ENCODE data around the gene POLA2. TPM values are rescaled to one million over a fixed set of nuclear protein-coding genes. Genes with fewer than 3 reads are reported as not detected.

POLA2 gene
- total and polyA plus RNA-seq, 2 donors (not counting 3 experiments of a cell fraction or from before 2014, with no cell fraction given): 24.0 to 30.0 TPM

- Histone ChIP-seq H3K9me1 (replicated peaks; ENCODE audit: control insufficient read depth, extremely low read depth, insufficient read depth, low read length) (no peaks in the 10 kb centered on the region), H3K9me3 (replicated peaks; ENCODE audit: control insufficient read depth, insufficient read depth, low read length) (no peaks in the 10 kb centered on the region), H4K20me1 (replicated peaks; ENCODE audit: control insufficient read depth, extremely low read depth, insufficient read depth, low read length) (no peaks in the 10 kb centered on the region), H3K79me2 (ENCODE audit: control insufficient read depth, insufficient read depth, low read length) (no peaks in the 10 kb centered on the region), H3K27me3 (ENCODE audit: control insufficient read depth in 2 of 2, insufficient read depth in 2 of 2, low read length in 2 of 2) (no peaks in the 10 kb centered on the region), H3K27ac (ENCODE audit: insufficient read depth, low read depth, low read length) (no peak overlapping the region), H3K4me1 (ENCODE audit: control insufficient read depth, extremely low read depth, insufficient read depth, low read length) (peaks cover 4% of the 10 kb centered on the region), H2AFZ (ENCODE audit: low read depth, low read length) (no peak overlapping the region), H3K4me3 (replicated peaks in 1 of 3; ENCODE audit: insufficient read depth in 1 of 3, low read depth in 1 of 3, low read length in 3 of 3) (no peak overlapping the region), H3K36me3 (ENCODE audit: control insufficient read depth in 2 of 2, extremely low read depth in 1 of 2, insufficient read depth in 2 of 2, low read length in 2 of 2) (peaks cover 0 to 5% of the 10 kb centered on the region in 2 experiments), H3K4me2 (ENCODE audit: insufficient read depth, low read length) (no peak overlapping the region), H3K9ac (replicated peaks; ENCODE audit: extremely low read depth, insufficient read depth, low read length) (no peak overlapping the region)
- TF ChIP-seq MYC (IDR thresholded peaks at IDR 0.05; ENCODE audit: low read depth, low read length): no peak
- TF ChIP-seq, protein P1, sequence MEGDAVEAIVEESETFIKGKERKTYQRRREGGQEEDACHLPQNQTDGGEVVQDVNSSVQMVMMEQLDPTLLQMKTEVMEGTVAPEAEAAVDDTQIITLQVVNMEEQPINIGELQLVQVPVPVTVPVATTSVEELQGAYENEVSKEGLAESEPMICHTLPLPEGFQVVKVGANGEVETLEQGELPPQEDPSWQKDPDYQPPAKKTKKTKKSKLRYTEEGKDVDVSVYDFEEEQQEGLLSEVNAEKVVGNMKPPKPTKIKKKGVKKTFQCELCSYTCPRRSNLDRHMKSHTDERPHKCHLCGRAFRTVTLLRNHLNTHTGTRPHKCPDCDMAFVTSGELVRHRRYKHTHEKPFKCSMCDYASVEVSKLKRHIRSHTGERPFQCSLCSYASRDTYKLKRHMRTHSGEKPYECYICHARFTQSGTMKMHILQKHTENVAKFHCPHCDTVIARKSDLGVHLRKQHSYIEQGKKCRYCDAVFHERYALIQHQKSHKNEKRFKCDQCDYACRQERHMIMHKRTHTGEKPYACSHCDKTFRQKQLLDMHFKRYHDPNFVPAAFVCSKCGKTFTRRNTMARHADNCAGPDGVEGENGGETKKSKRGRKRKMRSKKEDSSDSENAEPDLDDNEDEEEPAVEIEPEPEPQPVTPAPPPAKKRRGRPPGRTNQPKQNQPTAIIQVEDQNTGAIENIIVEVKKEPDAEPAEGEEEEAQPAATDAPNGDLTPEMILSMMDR (IDR thresholded peaks at IDR 0.05; ENCODE audit: extremely low read depth in 1 of 2, insufficient read depth in 1 of 2, low read depth in 1 of 2, low read length in 2 of 2): no peak
- TF ChIP-seq JUN (IDR thresholded peaks at IDR 0.05; ENCODE audit: borderline replicate concordance, insufficient read depth, insufficient read length, low read depth): no peak
- TF ChIP-seq MAX (IDR thresholded peaks at IDR 0.05; ENCODE audit: insufficient read depth, insufficient read length): no peak
- no peak for TF ChIP-seq POLR2A (IDR thresholded peaks at IDR 0.05; ENCODE audit: low read depth, low read length)
- TF ChIP-seq POLR2AphosphoS5 (IDR thresholded peaks at IDR 0.05; ENCODE audit: insufficient read depth, low read depth, low read length): no peak
- TF ChIP-seq FOS (IDR thresholded peaks at IDR 0.05; ENCODE audit: borderline replicate concordance, insufficient read depth, low read length): no peak
- TF ChIP-seq GATA2 (IDR thresholded peaks at IDR 0.05; ENCODE audit: insufficient read depth, insufficient read length, low read depth, low read length): no peak
- TF ChIP-seq EZH2 (IDR thresholded peaks at IDR 0.05; ENCODE audit: borderline replicate concordance, low read depth, low read length, severe bottlenecking): no peak
- BruUV-seq (replicated peaks): no TSS peak
- DNase-seq (ENCODE audit: low read depth, low spot score) (no peak), FAIRE-seq (no peak)
- dilution Hi-C loops (cut with MboI; ENCODE audit: extremely low pct_ligation_motif_present, low sequenced_read_pairs): no loop called here
- intact Hi-C loops (cut with micrococcal nuclease): no loop called here
- POLR2A ChIA-PET: no interaction called here
- CTCF ChIA-PET: interaction anchor here (1.0 to 9.8 kb wide), 4 partner anchors 18 to 72 kb away, joined by 3 to 103 read pairs (median 6); partner anchors contain the start of gene CDC42EP2
These were observed 35.4 kb downstream of the POLA2 start for GRCh38 chr11:65297026-65297672.

Data from endothelial cell of umbilical vein (primary cell).